SK-N-SH (cell line): ENCODE measurements around the gene A1CF.

ENCODE experiments used
- CHD2 ChIP-seq: fragments of 150-350 bp; IDR thresholded peaks from 2 replicates; pipeline ENCODE4 v1.6.1; 2018; ENCODE audit warnings: low read length; ENCODE audit not compliant: partially characterized antibody
- CTCF ChIP-seq: fragments of 200-600 bp; sonication (generic); IDR thresholded peaks from 2 replicates; pipeline ENCODE4 v1.6.1; 2017; ENCODE audit warnings: antibody characterized with exemption, mild to moderate bottlenecking, moderate library complexity
- EP300 ChIP-seq, 2 experiments: IDR thresholded peaks; 2 replicates each; pipeline versions ENCODE4 v1.4.0 to v1.6.1; 2012; ENCODE audit warnings: borderline replicate concordance in 1 of 2, low read depth in 1 of 2, low read length in 1 of 2
- FOSL2 ChIP-seq: IDR thresholded peaks from 2 replicates; pipeline ENCODE4 v1.4.0; 2012; ENCODE audit warnings: low read depth, mild to moderate bottlenecking, moderate library complexity, borderline replicate concordance
- FOXM1 ChIP-seq: IDR thresholded peaks from 2 replicates; pipeline ENCODE4 v1.4.0; 2012; ENCODE audit warnings: low read depth, mild to moderate bottlenecking
- IRF3 ChIP-seq: fragments of 150-350 bp; IDR thresholded peaks from 2 replicates; pipeline ENCODE4 v1.6.1; 2016; ENCODE audit warnings: mild to moderate bottlenecking, low read depth, low read length
- JUND ChIP-seq: IDR thresholded peaks from 2 replicates; pipeline ENCODE4 v1.4.0; 2012
- MAX ChIP-seq: IDR thresholded peaks from 2 replicates; pipeline ENCODE4 v1.4.0; 2012; ENCODE audit warnings: low read depth
- NFIC ChIP-seq: IDR thresholded peaks from 2 replicates; pipeline ENCODE4 v1.4.0; 2012; ENCODE audit warnings: borderline replicate concordance
- POLR2AphosphoS5 ChIP-seq: IDR thresholded peaks from 2 replicates; pipeline ENCODE4 v1.6.1; 2012; ENCODE audit warnings: low read depth, low read length
- REST ChIP-seq: IDR thresholded peaks from 2 replicates; pipeline ENCODE4 v1.6.1; 2012; ENCODE audit warnings: mild to moderate bottlenecking, low read depth, low read length, moderate library complexity
- SMC3 ChIP-seq: IDR thresholded peaks from 2 replicates; pipeline ENCODE4 v1.6.1; 2012; ENCODE audit warnings: low read depth, low read length, improper control_type of control experiment
- TAF1 ChIP-seq: IDR thresholded peaks from 2 replicates; pipeline ENCODE4 v1.6.1; 2012; ENCODE audit warnings: low read depth, mild to moderate bottlenecking, low read length, moderate library complexity, borderline replicate concordance
- YY1 ChIP-seq: IDR thresholded peaks from 2 replicates; pipeline ENCODE4 v1.4.0; 2012; ENCODE audit warnings: low read depth, mild to moderate bottlenecking

- TF ChIP-seq EP300 (IDR thresholded peaks at IDR 0.05; ENCODE audit: borderline replicate concordance in 1 of 2, low read depth in 1 of 2, low read length in 1 of 2) (no peak), CHD2 (no peak), MAX (no peak), CTCF (no peak), SMC3 (no peak), TAF1 (no peak), NFIC (no peak), YY1 (no peak), IRF3 (no peak), REST (no peak), JUND (no peak), FOSL2 (no peak), POLR2AphosphoS5 (no peak), FOXM1 (no peak)
Observed at GRCh38 chr10:50832171-50832751, 53.2 kb downstream of the A1CF start.
